G401.6 (cell line): Measurements from ENCODE around the gene ADORA3.

ENCODE experiments used
- FAIRE-seq: peaks from 2 replicates; lab custom pipeline; 2012; peaks lifted over from hg19 to GRCh38; lab: Jason Lieb, UNC

ADORA3 gene

GRCh38 chr1:111474521-111474920, 28.9 kb downstream of the ADORA3 start:
- FAIRE-seq = no peak

- no peak for FAIRE-seq
Measured at GRCh38 chr1:111474106-111474505, 29.3 kb downstream of the ADORA3 start.

GRCh38 chr1:111471538-111471937, 31.9 kb downstream of the ADORA3 start:
- FAIRE-seq = no peak

- no peak for FAIRE-seq
Measured at GRCh38 chr1:111471012-111471411, 32.4 kb downstream of the ADORA3 start.

- FAIRE-seq = no peak
Measured at GRCh38 chr1:111470596-111470995, 32.8 kb downstream of the ADORA3 start.

GRCh38 chr1:111469539-111469938, 33.9 kb downstream of the ADORA3 start:
- FAIRE-seq = no peak

- FAIRE-seq = no peak
Measured at GRCh38 chr1:111468717-111469100, 34.7 kb downstream of the ADORA3 start.

- FAIRE-seq = no peak
Measured at GRCh38 chr1:111467865-111468716, 35.3 kb downstream of the ADORA3 start.

GRCh38 chr1:111466480-111466879, 37.0 kb downstream of the ADORA3 start:
- no peak for FAIRE-seq

GRCh38 chr1:111465754-111466153, 37.7 kb downstream of the ADORA3 start:
- FAIRE-seq = no peak

GRCh38 chr1:111463029-111463683, 40.3 kb downstream of the ADORA3 start:
- no peak for FAIRE-seq

GRCh38 chr1:111462370-111463028, 40.9 kb downstream of the ADORA3 start:
- FAIRE-seq = peak; percentile 81

GRCh38 chr1:111461765-111462164, 41.7 kb downstream of the ADORA3 start:
- no peak for FAIRE-seq

GRCh38 chr1:111455642-111456031, 47.8 kb downstream of the ADORA3 start:
- FAIRE-seq = no peak

GRCh38 chr1:111454859-111455641, 48.4 kb downstream of the ADORA3 start:
- FAIRE-seq = no peak

- FAIRE-seq = no peak
Measured at GRCh38 chr1:111453706-111454105, 49.7 kb downstream of the ADORA3 start.

GRCh38 chr1:111452581-111452980, 50.9 kb downstream of the ADORA3 start:
- FAIRE-seq = no peak

GRCh38 chr1:111450185-111450584, 53.2 kb downstream of the ADORA3 start:
- no peak for FAIRE-seq

GRCh38 chr1:111449703-111450017, 53.8 kb downstream of the ADORA3 start:
- no peak for FAIRE-seq
